NCI-H748 (cell line): ENCODE data around the gene PAAF1.

Source experiments
- DNase-seq: peaks from one replicate; lab custom pipeline; 2025; ENCODE audit not compliant: unreplicated experiment; lab: John Stamatoyannopoulos, UW

The PAAF1 gene

GRCh38 chr11:73971175-73971719 is 94.4 kb downstream of the PAAF1 start:
- no peak for DNase-seq

DNA sequence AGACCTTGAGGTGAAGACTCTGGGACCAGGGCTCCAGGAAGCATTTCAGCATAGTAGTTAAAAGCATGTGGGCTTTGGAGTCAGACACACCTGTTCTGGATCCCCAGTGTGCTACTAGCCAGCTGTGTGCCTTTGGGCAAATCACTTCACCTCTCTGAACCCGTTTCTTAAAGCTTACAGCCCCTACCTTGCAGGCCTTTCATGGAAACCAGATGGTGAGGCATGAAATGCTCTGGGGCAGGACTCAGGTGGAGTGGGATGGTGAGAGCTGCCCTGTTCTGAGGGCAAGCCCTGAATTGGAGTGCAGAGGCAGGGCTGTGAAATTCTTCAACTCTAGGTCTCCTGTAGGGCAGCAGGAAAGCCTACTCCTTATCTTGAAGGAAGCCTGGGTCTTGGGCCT is 95.4 kb downstream of the PAAF1 start:
- DNase-seq = no peak

- no peak for DNase-seq
Observed at GRCh38 chr11:73972620-73973449, 96.0 kb downstream of the PAAF1 start.

- DNase-seq = no peak
Observed at GRCh38 chr11:73974604-73975478, 98.0 kb downstream of the PAAF1 start.

GRCh38 chr11:73975479-73975757 is 98.6 kb downstream of the PAAF1 start:
- DNase-seq = no peak

DNA sequence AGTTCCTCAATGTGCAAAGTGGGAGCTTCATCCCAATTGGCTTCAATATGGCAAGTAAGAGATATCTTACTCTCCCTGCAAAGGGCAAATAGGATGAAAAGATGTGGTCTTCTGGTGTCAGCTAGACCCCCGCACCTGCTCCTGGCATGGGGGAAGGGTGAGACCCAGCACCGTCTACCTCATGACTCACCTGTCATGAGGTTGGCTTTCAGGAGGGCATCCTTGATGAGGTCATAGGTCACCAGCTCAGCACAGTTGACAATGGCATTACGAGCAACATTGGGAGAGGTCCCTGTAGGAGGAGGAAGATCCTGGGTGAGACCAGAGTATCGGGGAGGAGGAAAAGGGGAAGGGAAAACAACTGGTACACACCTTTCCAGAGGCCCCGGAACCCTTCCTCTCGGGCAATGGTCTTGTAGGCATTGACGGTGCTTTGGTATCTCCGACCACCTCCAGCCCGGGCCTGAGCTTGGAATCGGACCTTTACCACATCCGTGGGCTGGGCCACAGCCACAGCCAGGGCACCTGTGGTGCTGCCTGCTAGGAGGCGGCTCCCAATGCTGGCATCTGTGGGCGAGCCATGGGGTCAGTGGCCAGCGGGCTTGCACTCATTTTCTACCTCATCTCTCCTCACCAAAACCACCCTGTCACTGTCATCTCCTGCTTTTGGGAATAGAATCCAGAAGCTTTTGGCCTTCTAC is 99.8 kb downstream of the PAAF1 start:
- DNase-seq = no peak

DNA sequence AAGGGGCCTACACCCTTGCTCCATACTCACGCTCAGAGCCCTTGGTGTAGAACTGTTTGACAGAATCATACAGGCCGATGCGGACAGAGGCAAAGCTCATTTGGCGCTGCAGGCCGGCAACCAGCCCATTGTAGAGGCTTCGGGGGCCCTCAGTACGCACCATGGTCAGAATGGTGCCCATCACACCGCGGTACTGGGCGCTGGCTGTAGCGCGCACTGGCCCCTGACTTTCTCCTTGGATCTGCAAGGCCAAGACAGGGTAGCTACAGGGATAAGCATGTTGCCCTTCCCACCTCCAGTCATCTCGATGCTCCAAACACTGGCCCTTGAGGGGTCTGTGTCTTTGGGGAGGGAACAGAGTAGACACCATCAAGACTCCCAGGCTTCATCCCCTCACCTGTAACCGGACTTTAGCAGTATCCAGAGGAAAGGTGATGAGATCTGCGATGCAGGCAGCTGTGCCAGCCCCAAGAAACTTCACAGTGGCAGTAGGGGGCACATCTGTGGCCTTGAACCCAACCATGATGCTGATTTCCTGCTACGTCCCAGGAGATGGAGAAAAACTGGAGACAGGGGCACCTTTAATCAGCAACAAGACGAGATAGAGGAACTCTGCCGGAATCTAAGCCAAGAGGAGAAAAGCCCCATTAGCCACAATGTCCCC is 101.2 kb downstream of the PAAF1 start:
- no peak for DNase-seq

DNA sequence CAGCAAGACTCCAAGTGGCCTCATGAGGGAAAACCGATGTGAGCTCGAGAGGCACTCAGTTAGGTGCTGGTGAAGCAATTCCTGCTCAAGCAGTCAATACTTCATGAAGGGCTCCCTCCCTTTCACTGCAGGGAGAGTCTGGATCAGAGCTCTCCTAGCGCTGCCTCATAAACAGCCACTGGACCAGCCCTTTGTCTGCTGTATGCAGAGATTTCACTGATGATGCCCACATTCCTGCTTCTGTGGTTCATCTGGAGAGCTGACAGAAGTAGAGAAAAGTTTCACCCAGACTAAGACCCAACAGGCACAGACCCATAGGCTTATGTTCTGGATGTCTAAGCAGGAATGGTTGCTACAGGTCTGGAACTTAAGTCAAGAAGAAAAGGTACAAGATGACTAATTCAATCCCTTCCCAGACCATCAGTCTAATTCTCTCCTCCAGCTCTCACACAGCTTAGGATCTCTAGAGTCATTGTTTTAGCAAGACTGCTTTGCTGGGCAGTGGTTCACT is 101.8 kb downstream of the PAAF1 start:
- DNase-seq = no peak

- DNase-seq = peak; percentile 65
Observed at GRCh38 chr11:73980001-73980961, 103.5 kb downstream of the PAAF1 start.
